Measurements from ENCODE around the gene COL1A1.

The COL1A1 gene

GRCh38 chr17:50163843-50164696, 37.4 kb downstream of the COL1A1 start:
- Histone ChIP-seq H3K4me3 (replicated peaks; ENCODE audit: insufficient read depth, low read length) (no peak overlapping the region), H3K27ac (replicated peaks) (no peak overlapping the region)

DNA sequence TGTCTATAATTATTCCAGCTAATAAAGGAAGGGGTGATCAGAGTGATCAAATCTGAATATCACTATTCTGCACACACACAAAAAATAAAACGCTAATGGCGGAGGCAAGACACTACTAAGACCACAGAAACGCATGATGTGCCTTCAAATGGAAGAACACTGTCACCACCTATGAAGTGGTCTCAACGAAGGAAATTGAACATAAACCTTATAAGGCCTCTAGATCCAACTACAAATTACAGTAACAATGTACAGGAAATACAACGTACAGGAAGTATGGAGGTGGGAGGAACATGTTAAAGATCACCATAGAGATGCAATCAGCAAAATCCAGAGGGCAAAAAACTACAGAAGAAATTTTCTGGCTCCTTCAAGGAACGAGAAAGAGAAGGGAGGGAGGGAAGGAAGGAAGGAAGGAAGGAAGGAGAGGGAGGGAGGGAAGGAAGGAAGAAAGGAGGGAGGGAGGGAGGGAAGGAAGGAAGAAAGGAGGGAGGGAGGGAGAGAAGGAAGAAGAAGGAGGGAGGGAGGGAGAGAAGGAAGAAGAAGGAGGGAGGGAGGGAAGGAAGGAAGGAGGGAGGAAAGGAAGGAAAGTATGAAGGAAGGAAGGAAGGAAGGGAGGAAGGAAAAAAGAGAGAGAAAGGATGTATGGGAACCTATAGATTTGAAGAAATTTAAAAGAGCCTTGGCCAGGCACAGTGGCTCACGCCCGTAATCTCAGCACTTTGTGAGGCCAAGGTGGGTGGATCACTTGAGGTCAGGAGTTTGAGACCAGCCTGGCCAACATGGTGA, 38.8 kb downstream of the COL1A1 start:
- Histone ChIP-seq H3K4me3 (replicated peaks; ENCODE audit: insufficient read depth, low read length) (no peak overlapping the region), H3K27me3 (ENCODE audit: insufficient read depth, poor library complexity, severe bottlenecking) (peaks cover under 1% of the 10 kb centered on the region), H3K27ac (replicated peaks) (no peak overlapping the region)
- no peak for DNase-seq (ENCODE audit: low read depth in 1 of 2, low spot score in 1 of 2)
- TF ChIP-seq, protein P1, sequence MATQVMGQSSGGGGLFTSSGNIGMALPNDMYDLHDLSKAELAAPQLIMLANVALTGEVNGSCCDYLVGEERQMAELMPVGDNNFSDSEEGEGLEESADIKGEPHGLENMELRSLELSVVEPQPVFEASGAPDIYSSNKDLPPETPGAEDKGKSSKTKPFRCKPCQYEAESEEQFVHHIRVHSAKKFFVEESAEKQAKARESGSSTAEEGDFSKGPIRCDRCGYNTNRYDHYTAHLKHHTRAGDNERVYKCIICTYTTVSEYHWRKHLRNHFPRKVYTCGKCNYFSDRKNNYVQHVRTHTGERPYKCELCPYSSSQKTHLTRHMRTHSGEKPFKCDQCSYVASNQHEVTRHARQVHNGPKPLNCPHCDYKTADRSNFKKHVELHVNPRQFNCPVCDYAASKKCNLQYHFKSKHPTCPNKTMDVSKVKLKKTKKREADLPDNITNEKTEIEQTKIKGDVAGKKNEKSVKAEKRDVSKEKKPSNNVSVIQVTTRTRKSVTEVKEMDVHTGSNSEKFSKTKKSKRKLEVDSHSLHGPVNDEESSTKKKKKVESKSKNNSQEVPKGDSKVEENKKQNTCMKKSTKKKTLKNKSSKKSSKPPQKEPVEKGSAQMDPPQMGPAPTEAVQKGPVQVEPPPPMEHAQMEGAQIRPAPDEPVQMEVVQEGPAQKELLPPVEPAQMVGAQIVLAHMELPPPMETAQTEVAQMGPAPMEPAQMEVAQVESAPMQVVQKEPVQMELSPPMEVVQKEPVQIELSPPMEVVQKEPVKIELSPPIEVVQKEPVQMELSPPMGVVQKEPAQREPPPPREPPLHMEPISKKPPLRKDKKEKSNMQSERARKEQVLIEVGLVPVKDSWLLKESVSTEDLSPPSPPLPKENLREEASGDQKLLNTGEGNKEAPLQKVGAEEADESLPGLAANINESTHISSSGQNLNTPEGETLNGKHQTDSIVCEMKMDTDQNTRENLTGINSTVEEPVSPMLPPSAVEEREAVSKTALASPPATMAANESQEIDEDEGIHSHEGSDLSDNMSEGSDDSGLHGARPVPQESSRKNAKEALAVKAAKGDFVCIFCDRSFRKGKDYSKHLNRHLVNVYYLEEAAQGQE (IDR thresholded peaks at IDR 0.05; ENCODE audit: insufficient replicate concordance, low read depth), result no peak
- TF ChIP-seq, protein P2, sequence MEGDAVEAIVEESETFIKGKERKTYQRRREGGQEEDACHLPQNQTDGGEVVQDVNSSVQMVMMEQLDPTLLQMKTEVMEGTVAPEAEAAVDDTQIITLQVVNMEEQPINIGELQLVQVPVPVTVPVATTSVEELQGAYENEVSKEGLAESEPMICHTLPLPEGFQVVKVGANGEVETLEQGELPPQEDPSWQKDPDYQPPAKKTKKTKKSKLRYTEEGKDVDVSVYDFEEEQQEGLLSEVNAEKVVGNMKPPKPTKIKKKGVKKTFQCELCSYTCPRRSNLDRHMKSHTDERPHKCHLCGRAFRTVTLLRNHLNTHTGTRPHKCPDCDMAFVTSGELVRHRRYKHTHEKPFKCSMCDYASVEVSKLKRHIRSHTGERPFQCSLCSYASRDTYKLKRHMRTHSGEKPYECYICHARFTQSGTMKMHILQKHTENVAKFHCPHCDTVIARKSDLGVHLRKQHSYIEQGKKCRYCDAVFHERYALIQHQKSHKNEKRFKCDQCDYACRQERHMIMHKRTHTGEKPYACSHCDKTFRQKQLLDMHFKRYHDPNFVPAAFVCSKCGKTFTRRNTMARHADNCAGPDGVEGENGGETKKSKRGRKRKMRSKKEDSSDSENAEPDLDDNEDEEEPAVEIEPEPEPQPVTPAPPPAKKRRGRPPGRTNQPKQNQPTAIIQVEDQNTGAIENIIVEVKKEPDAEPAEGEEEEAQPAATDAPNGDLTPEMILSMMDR (IDR thresholded peaks at IDR 0.05; ENCODE audit: insufficient read depth, low read length), result no peak
- TF ChIP-seq GABPA (IDR thresholded peaks at IDR 0.05; ENCODE audit: low read depth) (no peak), SPI1 (IDR thresholded peaks at IDR 0.05; ENCODE audit: borderline replicate concordance, low read depth) (no peak), POLR2AphosphoS5 (IDR thresholded peaks at IDR 0.05; ENCODE audit: low read depth) (no peak)

More at GRCh38 chr17:50163843-50164696, 37.4 kb downstream of the COL1A1 start:
- H3K27me3 ChIP-seq (ENCODE audit: insufficient read depth, poor library complexity, severe bottlenecking), result peaks cover 5% of the 10 kb centered on the region
- no peak for DNase-seq (ENCODE audit: low read depth in 1 of 2, low spot score in 1 of 2)
- TF ChIP-seq GABPA (IDR thresholded peaks at IDR 0.05; ENCODE audit: low read depth) (no peak), SPI1 (IDR thresholded peaks at IDR 0.05; ENCODE audit: borderline replicate concordance, low read depth) (no peak), POLR2AphosphoS5 (IDR thresholded peaks at IDR 0.05; ENCODE audit: low read depth) (no peak)
- TF ChIP-seq, protein P2 (IDR thresholded peaks at IDR 0.05; ENCODE audit: insufficient read depth, low read length), result no peak
- TF ChIP-seq, protein P1 (IDR thresholded peaks at IDR 0.05; ENCODE audit: insufficient replicate concordance, low read depth), result no peak

DNA sequence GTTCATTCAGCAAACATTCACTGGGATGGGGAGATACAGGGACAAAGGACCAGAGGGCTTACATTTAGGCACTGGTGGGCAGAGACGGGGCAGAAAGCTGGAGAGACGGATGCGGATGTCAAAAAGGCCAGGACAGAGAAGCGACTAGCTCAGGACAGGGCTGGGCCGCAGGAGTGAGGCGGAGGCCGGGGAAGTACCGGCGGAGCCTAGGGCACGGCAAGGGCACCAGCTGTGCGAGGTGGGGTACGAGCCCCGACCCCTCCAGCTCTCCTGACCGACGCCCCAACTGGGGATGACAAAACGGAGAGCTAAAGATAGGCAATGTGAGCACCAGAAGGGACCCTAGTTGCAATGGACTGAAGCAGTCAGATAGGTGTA, 39.5 kb downstream of the COL1A1 start:
- no peak for DNase-seq (ENCODE audit: low read depth in 1 of 2, low spot score in 1 of 2)
- TF ChIP-seq, protein P1 (IDR thresholded peaks at IDR 0.05; ENCODE audit: insufficient replicate concordance, low read depth), result no peak
- TF ChIP-seq POLR2AphosphoS5 (IDR thresholded peaks at IDR 0.05; ENCODE audit: low read depth), result no peak
- Histone ChIP-seq H3K27me3 (ENCODE audit: insufficient read depth, poor library complexity, severe bottlenecking) (no peaks in the 10 kb centered on the region), H3K27ac (replicated peaks) (no peak overlapping the region), H3K4me3 (replicated peaks; ENCODE audit: insufficient read depth, low read length) (no peak overlapping the region)

Measured in HL-60 (cell line).